Keratinocyte (primary cell): ENCODE results near the gene QRICH1. TPM values are rescaled to one million over a fixed set of nuclear protein-coding genes. Genes with fewer than 3 reads are reported as not detected.

Source experiments
- DNase-seq: peaks from one replicate; pipeline ENCODE4 v3.0.0-alpha.2; 2011; ENCODE audit warnings: low read depth, missing footprints, low spot score
- FAIRE-seq: peaks from 2 replicates; lab custom pipeline; 2011; peaks lifted over from hg19 to GRCh38; lab: Jason Lieb, UNC
- H2AFZ ChIP-seq: 2 replicates; pipeline ENCODE4 v1.6.0; 2012; ENCODE audit warnings: low read length, control low read depth, inconsistent platforms; ENCODE audit not compliant: control insufficient read depth
- H3K27ac ChIP-seq: 2 replicates; pipeline ENCODE4 v1.5.1; 2011; ENCODE audit warnings: low read length; ENCODE audit not compliant: control insufficient read depth, insufficient read depth
- H3K27me3 ChIP-seq: 3 replicates; pipeline ENCODE4 v1.6.0; 2011; ENCODE audit warnings: low read length; ENCODE audit not compliant: control insufficient read depth, insufficient read depth; ENCODE audit errors: extremely low read depth
- H3K36me3 ChIP-seq, 2 experiments: 2 replicates in 1 of 2; 3 replicates in 1 of 2; pipeline ENCODE4 v1.5.1; 2011; ENCODE audit warnings: low read length in 2 of 2, mild to moderate bottlenecking in 1 of 2; ENCODE audit not compliant: control insufficient read depth in 2 of 2, insufficient read depth in 2 of 2; ENCODE audit errors: extremely low read depth in 1 of 2
- H3K4me1 ChIP-seq: 3 replicates; pipeline ENCODE4 v1.5.1; 2011; ENCODE audit warnings: low read length; ENCODE audit not compliant: control insufficient read depth, insufficient read depth; ENCODE audit errors: extremely low read depth
- H3K4me2 ChIP-seq: 3 replicates; pipeline ENCODE4 v1.6.0; 2011; ENCODE audit warnings: low read depth, low read length; ENCODE audit not compliant: control insufficient read depth, insufficient read depth; ENCODE audit errors: extremely low read depth
- H3K4me3 ChIP-seq, 3 experiments: fragments of 200-600 bp in 1 of 3; sonication (generic) in 1 of 3; 2 replicates in 2 of 3; 3 replicates in 1 of 3; pipeline ENCODE4 v1.5.1; 2011 to 2016; ENCODE audit warnings: low read length in 3 of 3, mild to moderate bottlenecking in 3 of 3, control low read depth in 2 of 3, inconsistent platforms in 1 of 3, low read depth in 1 of 3, mixed read lengths in 1 of 3, mixed run types in 1 of 3, moderate library complexity in 1 of 3; ENCODE audit not compliant: control insufficient read depth in 2 of 3, insufficient read depth in 2 of 3; ENCODE audit errors: extremely low read depth in 1 of 3
- H3K79me2 ChIP-seq: 2 replicates; pipeline ENCODE4 v1.6.0; 2012; ENCODE audit warnings: low read length; ENCODE audit not compliant: control insufficient read depth, insufficient read depth
- H3K9ac ChIP-seq: 3 replicates; pipeline ENCODE4 v1.6.0; 2011; ENCODE audit warnings: low read length; ENCODE audit not compliant: control insufficient read depth, insufficient read depth; ENCODE audit errors: extremely low read depth
- H3K9me1 ChIP-seq: 3 replicates; pipeline ENCODE4 v1.6.0; 2011; ENCODE audit warnings: low read length; ENCODE audit not compliant: control insufficient read depth, insufficient read depth; ENCODE audit errors: extremely low read depth
- H3K9me3 ChIP-seq: 2 replicates; pipeline ENCODE4 v1.5.1; 2012; ENCODE audit warnings: low read depth, low read length; ENCODE audit not compliant: control insufficient read depth
- H4K20me1 ChIP-seq: 3 replicates; pipeline ENCODE4 v1.6.0; 2011; ENCODE audit warnings: low read length; ENCODE audit not compliant: control insufficient read depth, insufficient read depth; ENCODE audit errors: extremely low read depth
- EZH2 ChIP-seq: IDR thresholded peaks from one replicate; pipeline ENCODE4 v1.6.1; 2012; ENCODE audit warnings: inconsistent platforms, mild to moderate bottlenecking, low read length, moderate library complexity
- dilution Hi-C: fragments of 300-500 bp; cut with MboI; formaldehyde crosslinking; loops from one replicate; pipeline ENCODE4 v1.7.0; 2020; ENCODE audit warnings: low sequenced_read_pairs; ENCODE audit not compliant: extremely low pct_ligation_motif_present
- polyA plus RNA-seq, 5 experiments: library from polyadenylated mRNA; depleted of rRNA in 3 of 5; stranded (reverse) in 3 of 5; stranded (forward) in 1 of 5; unstranded in 1 of 5; fragments of >200 nt; gene quantifications; 1 replicate in 1 of 5; 2 replicates in 3 of 5; 3 replicates in 1 of 5; pipeline versions ENCODE4 v1.2.1 to v1.2.3, GENCODE V29; 2011 to 2012; ENCODE audit warnings: missing spikeins in 2 of 5, low read depth in 1 of 5, low replicate concordance in 1 of 5
- TF ChIP-seq, protein P1 (sequence below), 3 experiments: IDR thresholded peaks in 1 of 3; conservative IDR thresholded peaks in 1 of 3; optimal IDR thresholded peaks in 1 of 3; 2 replicates in 2 of 3; 3 replicates in 1 of 3; pipeline versions ENCODE3 to v1.5.1; 2011; ENCODE audit warnings: low read length in 3 of 3, mild to moderate bottlenecking in 3 of 3, moderate library complexity in 2 of 3, control low read depth in 1 of 3, inconsistent platforms in 1 of 3; ENCODE audit not compliant: insufficient read depth in 2 of 3; ENCODE audit errors: extremely low read depth in 1 of 3

QRICH1 gene
- polyA plus RNA-seq, 1 donor (not counting 4 experiments of a cell fraction or from before 2014, with no cell fraction given): 60.4 TPM

DNA sequence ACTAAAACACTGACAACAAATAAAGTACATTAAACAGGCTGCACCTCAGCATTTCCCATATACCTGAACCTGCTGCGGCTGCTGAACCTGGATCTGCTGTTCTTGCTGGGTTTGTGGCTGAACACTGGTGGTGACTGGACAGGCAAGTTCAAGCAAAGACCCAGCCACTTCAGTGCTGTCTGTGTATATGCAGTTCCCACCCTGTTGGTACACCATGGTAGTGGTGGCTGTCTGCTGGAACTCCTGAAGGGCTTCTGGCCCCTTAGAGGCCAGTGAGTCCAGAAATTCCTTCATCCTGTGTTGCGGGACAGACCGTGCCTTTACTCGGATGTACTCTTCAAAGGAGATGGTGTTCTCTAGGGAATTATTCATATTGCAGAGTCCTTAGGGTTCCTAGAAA is 17.2 kb downstream of the QRICH1 start:
- Histone ChIP-seq H3K4me3 (no peak overlapping the region), H3K27ac (no peak overlapping the region), H3K9ac (no peak overlapping the region), H3K27me3 (no peaks in the 10 kb centered on the region), H4K20me1 (no peaks in the 10 kb centered on the region), H2AFZ (no peak overlapping the region), H3K9me3 (no peaks in the 10 kb centered on the region), H3K9me1 (no peaks in the 10 kb centered on the region), H3K36me3 (peaks cover 16 to 25% of the 10 kb centered on the region in 2 experiments), H3K4me2 (no peak overlapping the region), H3K4me1 (peaks cover 5% of the 10 kb centered on the region), H3K79me2 (peaks cover 51% of the 10 kb centered on the region)
- peak; percentile 26 for FAIRE-seq
- dilution Hi-C loops: no loop called here
- TF ChIP-seq, protein P1, sequence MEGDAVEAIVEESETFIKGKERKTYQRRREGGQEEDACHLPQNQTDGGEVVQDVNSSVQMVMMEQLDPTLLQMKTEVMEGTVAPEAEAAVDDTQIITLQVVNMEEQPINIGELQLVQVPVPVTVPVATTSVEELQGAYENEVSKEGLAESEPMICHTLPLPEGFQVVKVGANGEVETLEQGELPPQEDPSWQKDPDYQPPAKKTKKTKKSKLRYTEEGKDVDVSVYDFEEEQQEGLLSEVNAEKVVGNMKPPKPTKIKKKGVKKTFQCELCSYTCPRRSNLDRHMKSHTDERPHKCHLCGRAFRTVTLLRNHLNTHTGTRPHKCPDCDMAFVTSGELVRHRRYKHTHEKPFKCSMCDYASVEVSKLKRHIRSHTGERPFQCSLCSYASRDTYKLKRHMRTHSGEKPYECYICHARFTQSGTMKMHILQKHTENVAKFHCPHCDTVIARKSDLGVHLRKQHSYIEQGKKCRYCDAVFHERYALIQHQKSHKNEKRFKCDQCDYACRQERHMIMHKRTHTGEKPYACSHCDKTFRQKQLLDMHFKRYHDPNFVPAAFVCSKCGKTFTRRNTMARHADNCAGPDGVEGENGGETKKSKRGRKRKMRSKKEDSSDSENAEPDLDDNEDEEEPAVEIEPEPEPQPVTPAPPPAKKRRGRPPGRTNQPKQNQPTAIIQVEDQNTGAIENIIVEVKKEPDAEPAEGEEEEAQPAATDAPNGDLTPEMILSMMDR (optimal IDR thresholded peaks at IDR 0.05 in 1 of 3, IDR thresholded peaks at IDR 0.05 in 1 of 3, conservative IDR thresholded peaks at IDR 0.05 in 1 of 3; ENCODE audit: extremely low read depth in 1 of 3, insufficient read depth in 2 of 3, low read length in 3 of 3): no peak
- TF ChIP-seq EZH2: no peak
- no peak for DNase-seq

DNA sequence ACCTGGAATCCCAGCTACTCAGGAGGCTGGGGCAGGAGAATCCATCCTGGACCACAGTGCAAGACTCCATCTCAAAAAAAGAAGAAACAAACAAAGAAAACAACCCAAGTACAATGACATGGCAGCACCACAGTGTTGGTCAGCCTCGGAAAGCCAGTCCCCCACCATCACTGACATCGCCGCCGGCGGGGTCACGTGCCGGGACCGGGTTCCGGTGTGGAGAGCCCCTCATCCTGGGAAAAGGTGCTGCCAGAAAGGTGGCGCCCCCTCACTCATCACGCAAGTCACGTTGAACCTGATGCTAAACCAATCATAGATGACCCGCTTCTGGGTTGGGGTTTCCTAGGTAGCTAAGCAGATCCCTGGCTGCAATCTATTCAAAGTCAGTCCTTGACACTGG is 17.8 kb downstream of the QRICH1 start:
- H3K4me3 ChIP-seq: no peak overlapping the region
- peaks cover 48% of the 10 kb centered on the region for H3K79me2 ChIP-seq
- no peaks in the 10 kb centered on the region for H3K27me3 ChIP-seq
- H2AFZ ChIP-seq: no peak overlapping the region
- DNase-seq (no peak), FAIRE-seq (no peak)
- no peak for TF ChIP-seq EZH2
- TF ChIP-seq, protein P1 (optimal IDR thresholded peaks at IDR 0.05 in 1 of 3, IDR thresholded peaks at IDR 0.05 in 1 of 3, conservative IDR thresholded peaks at IDR 0.05 in 1 of 3; ENCODE audit: extremely low read depth in 1 of 3, insufficient read depth in 2 of 3, low read length in 3 of 3): no peak
- H3K27ac ChIP-seq: no peak overlapping the region
- no peaks in the 10 kb centered on the region for H3K4me1 ChIP-seq
- no peak overlapping the region for H3K4me2 ChIP-seq
- no peaks in the 10 kb centered on the region for H4K20me1 ChIP-seq
- no peaks in the 10 kb centered on the region for H3K9me3 ChIP-seq
- H3K9ac ChIP-seq: no peak overlapping the region
- no peaks in the 10 kb centered on the region for H3K9me1 ChIP-seq
- dilution Hi-C loops: no loop called here
- H3K36me3 ChIP-seq: peaks cover 20 to 30% of the 10 kb centered on the region in 2 experiments
